Measurements from ENCODE around the gene WEE1. TPM values are rescaled to one million over a fixed set of nuclear protein-coding genes. Genes with fewer than 3 reads are reported as not detected.
"Not testable (repeated sequence)": the region's sequence is repeated elsewhere in the genome, so short reads cannot be mapped to it uniquely, and the experiment has no call there.

The WEE1 gene
- total and polyA plus RNA-seq, 5 donors = 30.0 to 85.0 (median 53.5) TPM

- no peak overlapping the region for H3K4me3 ChIP-seq (ENCODE audit: low read length)
- 95% methylated on average over 4 of the region's 4 CpGs for WGBS
- intact Hi-C loops (cut with DNase I) = no loop called here
- H3K4me1 ChIP-seq (ENCODE audit: control insufficient read depth, insufficient read depth, low read length) = peaks cover 4% of the 10 kb centered on the region
- H3K9me3 ChIP-seq (ENCODE audit: control insufficient read depth, low read length) = no peaks in the 10 kb centered on the region
- ATAC-seq (no peak), DNase-seq (no peak)
- no peak overlapping the region for H3K27ac ChIP-seq (ENCODE audit: low read length)
- H3K27me3 ChIP-seq (ENCODE audit: control insufficient read depth, insufficient read depth) = no peaks in the 10 kb centered on the region
These were observed 27.2 kb downstream of the WEE1 start for GRCh38 chr11:9600644-9601036.

- H3K27me3 ChIP-seq (ENCODE audit: control insufficient read depth, insufficient read depth) = no peaks in the 10 kb centered on the region
- intact Hi-C loops (cut with DNase I) = no loop called here
- DNase-seq = peak in 2 of 3 donors; percentile 35 to 48
- H3K4me3 ChIP-seq (ENCODE audit: low read length) = no peak overlapping the region
- H3K9me3 ChIP-seq (ENCODE audit: control insufficient read depth, low read length) = no peaks in the 10 kb centered on the region
- no peak overlapping the region for H3K27ac ChIP-seq (ENCODE audit: low read length)
- ATAC-seq = peak; percentile 50 to 61
- WGBS = 32% methylated on average over 7 of the region's 7 CpGs
- peaks cover 4% of the 10 kb centered on the region for H3K4me1 ChIP-seq (ENCODE audit: control insufficient read depth, insufficient read depth, low read length)
These were observed 27.8 kb downstream of the WEE1 start for GRCh38 chr11:9601037-9601875.

- H3K4me3 ChIP-seq (ENCODE audit: low read length) = no peak overlapping the region
- ATAC-seq = peak in 1 of 2 donors; percentile 19
- no peaks in the 10 kb centered on the region for H3K27me3 ChIP-seq (ENCODE audit: control insufficient read depth, insufficient read depth)
- intact Hi-C loops (cut with DNase I) = no loop called here
- no peak overlapping the region for H3K27ac ChIP-seq (ENCODE audit: low read length)
- H3K9me3 ChIP-seq (ENCODE audit: control insufficient read depth, low read length) = no peaks in the 10 kb centered on the region
- H3K4me1 ChIP-seq (ENCODE audit: control insufficient read depth, insufficient read depth, low read length) = peaks cover 4% of the 10 kb centered on the region
- 75% methylated on average over 5 of the region's 5 CpGs for WGBS
- no peak for DNase-seq
These were observed 28.4 kb downstream of the WEE1 start for GRCh38 chr11:9601876-9602199.

GRCh38 chr11:9603214-9603613, 29.7 kb downstream of the WEE1 start:
- H3K4me3 ChIP-seq (ENCODE audit: low read length); ATAC-seq; H3K27me3 ChIP-seq (ENCODE audit: control insufficient read depth, insufficient read depth); H3K9me3 ChIP-seq (ENCODE audit: control insufficient read depth, low read length); H3K4me1 ChIP-seq (ENCODE audit: control insufficient read depth, insufficient read depth, low read length); DNase-seq; H3K27ac ChIP-seq (ENCODE audit: low read length); intact Hi-C loops (cut with DNase I): not testable (repeated sequence)
- WGBS = 96% methylated on average over 14 of the region's 14 CpGs

- DNase-seq (no peak), ATAC-seq (no peak)
- Histone ChIP-seq H3K4me3 (ENCODE audit: low read length) (no peak overlapping the region), H3K9me3 (ENCODE audit: control insufficient read depth, low read length) (no peaks in the 10 kb centered on the region), H3K27ac (ENCODE audit: low read length) (no peak overlapping the region), H3K4me1 (ENCODE audit: control insufficient read depth, insufficient read depth, low read length) (peaks cover 4% of the 10 kb centered on the region), H3K27me3 (ENCODE audit: control insufficient read depth, insufficient read depth) (no peaks in the 10 kb centered on the region)
- intact Hi-C loops (cut with DNase I) = no loop called here
- WGBS = 90% methylated on average over 6 of the region's 6 CpGs
These were observed 30.7 kb downstream of the WEE1 start for GRCh38 chr11:9604134-9604533.

GRCh38 chr11:9605742-9606141, 32.3 kb downstream of the WEE1 start:
- 93% methylated on average over 5 of the region's 5 CpGs for WGBS
- no peak for ATAC-seq
- DNase-seq = no peak
- Histone ChIP-seq H3K4me1 (ENCODE audit: control insufficient read depth, insufficient read depth, low read length) (peaks cover 4% of the 10 kb centered on the region), H3K27ac (ENCODE audit: low read length) (no peak overlapping the region), H3K9me3 (ENCODE audit: control insufficient read depth, low read length) (no peaks in the 10 kb centered on the region), H3K4me3 (ENCODE audit: low read length) (no peak overlapping the region), H3K27me3 (ENCODE audit: control insufficient read depth, insufficient read depth) (no peaks in the 10 kb centered on the region)
- intact Hi-C loops (cut with DNase I) = no loop called here

GRCh38 chr11:9606809-9607510, 33.5 kb downstream of the WEE1 start:
- H3K27me3 ChIP-seq (ENCODE audit: control insufficient read depth, insufficient read depth) = no peaks in the 10 kb centered on the region
- H3K9me3 ChIP-seq (ENCODE audit: control insufficient read depth, low read length) = no peaks in the 10 kb centered on the region
- intact Hi-C loops (cut with DNase I) = no loop called here
- no peak overlapping the region for H3K4me3 ChIP-seq (ENCODE audit: low read length)
- H3K4me1 ChIP-seq (ENCODE audit: control insufficient read depth, insufficient read depth, low read length) = no peaks in the 10 kb centered on the region
- WGBS = 87% methylated on average over 9 of the region's 9 CpGs
- DNase-seq = no peak
- H3K27ac ChIP-seq (ENCODE audit: low read length) = no peak overlapping the region
- peak in 1 of 2 donors; percentile 9 for ATAC-seq

- intact Hi-C loops (cut with DNase I) = no loop called here
- no peak for ATAC-seq
- Histone ChIP-seq H3K9me3 (ENCODE audit: control insufficient read depth, low read length) (no peaks in the 10 kb centered on the region), H3K4me3 (ENCODE audit: low read length) (no peak overlapping the region), H3K4me1 (ENCODE audit: control insufficient read depth, insufficient read depth, low read length) (no peaks in the 10 kb centered on the region), H3K27ac (ENCODE audit: low read length) (no peak overlapping the region), H3K27me3 (ENCODE audit: control insufficient read depth, insufficient read depth) (no peaks in the 10 kb centered on the region)
- DNase-seq = no peak
- WGBS = 81% methylated on average over 3 of the region's 3 CpGs
These were observed 34.0 kb downstream of the WEE1 start for GRCh38 chr11:9607511-9607899.

- Histone ChIP-seq H3K4me3 (ENCODE audit: low read length) (no peak overlapping the region), H3K27me3 (ENCODE audit: control insufficient read depth, insufficient read depth) (no peaks in the 10 kb centered on the region), H3K27ac (ENCODE audit: low read length) (no peak overlapping the region), H3K4me1 (ENCODE audit: control insufficient read depth, insufficient read depth, low read length) (no peaks in the 10 kb centered on the region), H3K9me3 (ENCODE audit: control insufficient read depth, low read length) (no peaks in the 10 kb centered on the region)
- DNase-seq (no peak), ATAC-seq (no peak)
- intact Hi-C loops (cut with DNase I) = no loop called here
- 96% methylated on average over 7 of the region's 7 CpGs for WGBS
These were observed 35.7 kb downstream of the WEE1 start for GRCh38 chr11:9609002-9609759.

- no peaks in the 10 kb centered on the region for H3K27me3 ChIP-seq (ENCODE audit: control insufficient read depth, insufficient read depth)
- H3K9me3 ChIP-seq (ENCODE audit: control insufficient read depth, low read length) = no peaks in the 10 kb centered on the region
- H3K27ac ChIP-seq (ENCODE audit: low read length) = no peak overlapping the region
- no peak overlapping the region for H3K4me3 ChIP-seq (ENCODE audit: low read length)
- DNase-seq (no peak), ATAC-seq (no peak)
- intact Hi-C loops (cut with DNase I) = loop anchor here in 3 of 4 donors (5.0 to 10.0 kb wide), 2 partner anchors 75 to 137 kb away; no protein-coding TSS in a partner anchor
- WGBS = 99% methylated on average over 3 of the region's 3 CpGs
- H3K4me1 ChIP-seq (ENCODE audit: control insufficient read depth, insufficient read depth, low read length) = no peaks in the 10 kb centered on the region
These were observed 36.4 kb downstream of the WEE1 start for GRCh38 chr11:9609841-9610240.

Measured in right cardiac atrium (tissue), 5 donors.